Right lobe of liver (tissue), 6 donors: Measurements from ENCODE around the gene ENOX1. TPM values are rescaled to one million over a fixed set of nuclear protein-coding genes. Genes with fewer than 3 reads are reported as not detected.

ENCODE experiments used
- ATAC-seq, 4 donors: fragments of 200-7000 bp; cut with Tn5 transposase; one replicate each; pipeline ENCODE4 v1.9.1; 2020; ENCODE audit warnings: mild to moderate bottlenecking in 4 of 4, moderate library complexity in 4 of 4
- DNase-seq, 3 donors: peaks; one replicate each; pipeline ENCODE4 v3.0.0-alpha.2; 2020
- H3K27ac ChIP-seq, 3 donors: fragments of 200-600 bp; one replicate each; pipeline ENCODE4 v1.8.0; 2022
- H3K27me3 ChIP-seq, 2 donors: fragments of 200-600 bp; one replicate each; pipeline ENCODE4 v1.8.0; 2022
- H3K36me3 ChIP-seq, 4 donors: fragments of 200-600 bp; sonication (generic) in 1 of 4; one replicate each; pipeline versions ENCODE4 v1.5.1 to v1.8.0; 2017 to 2022; ENCODE audit warnings: control low read depth in 1 of 4
- H3K4me1 ChIP-seq, 4 donors: fragments of 200-600 bp; sonication (generic) in 1 of 4; one replicate each; pipeline versions ENCODE4 v1.5.1 to v1.8.0; 2017 to 2022; ENCODE audit warnings: control low read depth in 1 of 4
- H3K4me3 ChIP-seq, 3 donors: fragments of 200-600 bp; one replicate each; pipeline ENCODE4 v1.8.0; 2022
- H3K9me3 ChIP-seq, 4 donors: fragments of 200-600 bp; sonication (generic) in 1 of 4; one replicate each; pipeline versions ENCODE4 v1.5.1 to v1.8.0; 2017 to 2022; ENCODE audit warnings: control low read depth in 1 of 4
- POLR2A ChIP-seq: fragments of 450-650 bp; IDR thresholded peaks from one replicate; pipeline ENCODE4 v1.6.1; 2017; ENCODE audit warnings: antibody characterized with exemption, mild to moderate bottlenecking
- WGBS: methylation state at CpG from one replicate; pipeline ENCODE4 v1.1.6; 2018; ENCODE audit warnings: low coverage, low lambda C conversion rate; ENCODE audit not compliant: insufficient coverage; ENCODE audit errors: missing lambda C conversion rate; 5-methylcytosine and 5-hydroxymethylcytosine counted together
- intact Hi-C, 2 donors: fragments of 100-400 bp; cut with DNase I; formaldehyde crosslinking; loops; one replicate each; pipeline versions ENCODE4 v1.11.2 to v1.14.1; 2022
- total RNA-seq, 6 experiments: library from RNA; depleted of rRNA in 2 of 6; stranded (reverse); fragments of >200 nt in 2 of 6; fragmentation: NEBNext Ultra II Directional in 3 of 6; extraction: Animal tissue kit (Norgen Biotek cat#: 25700) in 3 of 6; gene quantifications; one replicate each; pipeline versions ENCODE4 v1.1.0 to v1.2.4, GENCODE V29; 2016 to 2023
- TF ChIP-seq, protein P1 (sequence below), 4 donors: fragments of 200-600 bp in 3 of 4; fragments of 450-650 bp in 1 of 4; IDR thresholded peaks; one replicate each; pipeline versions ENCODE4 v1.5.1 to v1.8.0; 2016 to 2022; ENCODE audit warnings: antibody characterized with exemption in 4 of 4, mild to moderate bottlenecking in 2 of 4
- donor health status: DM: no; HTN: yes; CAD: no.
- donor health status: DM: no; HTN: no; CAD: no.
- donor health status: DM: no; HTN: no; CAD: no.
- donor health status: DM: no; HTN: yes; CAD: no.
- donor health status: DM: no; HTN: yes; CAD: no.

ENOX1 gene
- total RNA-seq, 6 experiments from 2014 or later: 0.07 to 0.16 TPM; not detected in 4

DNA sequence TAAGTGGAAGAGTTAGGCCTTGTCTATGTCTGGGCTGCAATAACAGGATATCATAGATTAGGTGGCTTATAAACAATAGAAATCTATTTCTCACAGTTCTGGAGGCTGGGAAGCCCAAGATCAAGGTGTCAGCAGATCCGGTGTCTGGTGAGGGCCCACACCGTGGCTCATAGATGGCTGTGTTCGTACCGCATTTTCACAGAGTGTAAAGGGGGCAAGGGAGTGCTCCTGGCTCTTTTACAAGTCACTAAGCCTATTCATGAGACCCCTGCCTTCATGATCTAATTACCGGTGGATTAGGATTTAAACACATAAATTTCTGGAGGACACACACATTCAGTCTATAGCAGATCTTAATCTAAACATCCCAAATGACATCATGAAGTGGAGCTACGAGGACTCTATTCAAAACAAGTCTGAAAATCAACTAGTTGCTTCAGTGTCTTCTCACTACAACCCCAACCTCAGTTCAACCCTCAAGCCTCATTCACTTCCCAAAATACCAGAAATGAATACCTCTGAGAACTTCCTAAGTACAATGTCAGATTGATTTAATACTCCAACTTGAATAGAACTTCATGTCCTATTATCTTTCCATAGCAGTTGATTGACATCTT is 23.5 kb downstream of the ENOX1 start:
- Histone ChIP-seq H3K9me3 (no peaks in the 10 kb centered on the region), H3K4me3 (no peak overlapping the region), H3K27me3 (no peaks in the 10 kb centered on the region), H3K27ac (no peak overlapping the region), H3K4me1 (no peaks in the 10 kb centered on the region), H3K36me3 (no peaks in the 10 kb centered on the region)
- DNase-seq (no peak), ATAC-seq (no peak)
- intact Hi-C loops: no loop called here
- TF ChIP-seq, protein P1, sequence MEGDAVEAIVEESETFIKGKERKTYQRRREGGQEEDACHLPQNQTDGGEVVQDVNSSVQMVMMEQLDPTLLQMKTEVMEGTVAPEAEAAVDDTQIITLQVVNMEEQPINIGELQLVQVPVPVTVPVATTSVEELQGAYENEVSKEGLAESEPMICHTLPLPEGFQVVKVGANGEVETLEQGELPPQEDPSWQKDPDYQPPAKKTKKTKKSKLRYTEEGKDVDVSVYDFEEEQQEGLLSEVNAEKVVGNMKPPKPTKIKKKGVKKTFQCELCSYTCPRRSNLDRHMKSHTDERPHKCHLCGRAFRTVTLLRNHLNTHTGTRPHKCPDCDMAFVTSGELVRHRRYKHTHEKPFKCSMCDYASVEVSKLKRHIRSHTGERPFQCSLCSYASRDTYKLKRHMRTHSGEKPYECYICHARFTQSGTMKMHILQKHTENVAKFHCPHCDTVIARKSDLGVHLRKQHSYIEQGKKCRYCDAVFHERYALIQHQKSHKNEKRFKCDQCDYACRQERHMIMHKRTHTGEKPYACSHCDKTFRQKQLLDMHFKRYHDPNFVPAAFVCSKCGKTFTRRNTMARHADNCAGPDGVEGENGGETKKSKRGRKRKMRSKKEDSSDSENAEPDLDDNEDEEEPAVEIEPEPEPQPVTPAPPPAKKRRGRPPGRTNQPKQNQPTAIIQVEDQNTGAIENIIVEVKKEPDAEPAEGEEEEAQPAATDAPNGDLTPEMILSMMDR (IDR thresholded peaks at IDR 0.05): no peak
- TF ChIP-seq POLR2A: no peak
- 78% methylated on average over 5 of the region's 6 CpGs for whole genome bisulfite sequencing

DNA sequence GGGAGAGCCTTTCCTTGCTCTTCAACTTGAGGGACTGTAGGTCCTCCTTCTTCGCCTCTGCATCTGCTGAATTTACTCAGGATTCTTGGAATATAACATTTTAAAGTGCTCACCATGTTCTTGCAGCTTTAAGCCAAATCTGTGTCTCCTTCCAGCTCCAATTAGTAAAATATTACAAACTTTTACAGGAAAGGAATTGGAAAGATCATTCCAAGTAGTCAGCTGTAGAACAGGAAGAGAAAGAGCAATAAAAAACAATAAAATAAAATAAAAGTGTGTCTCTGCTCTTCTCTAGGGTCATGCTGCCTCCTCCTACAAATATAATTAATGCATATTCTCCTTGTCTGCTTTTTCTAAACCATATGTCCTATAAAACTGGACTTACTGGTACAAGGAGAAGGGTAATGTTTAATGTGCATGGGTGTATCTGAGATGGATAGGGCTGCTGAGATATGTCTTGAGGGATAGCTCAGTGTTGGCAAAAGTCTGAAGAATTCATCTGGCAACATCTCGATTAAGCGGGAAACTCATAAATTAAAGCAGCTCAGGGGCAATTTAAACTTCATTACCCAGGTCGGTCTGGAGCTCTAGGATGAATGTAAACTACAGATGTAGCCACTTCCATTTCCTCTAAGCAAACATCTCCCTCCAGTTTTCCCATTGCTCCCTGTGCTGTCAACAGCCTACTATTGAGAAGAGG is 25.0 kb downstream of the ENOX1 start:
- DNase-seq (no peak), ATAC-seq (no peak)
- WGBS: 82% methylated on average over 3 of the region's 4 CpGs
- no peak overlapping the region for H3K27ac ChIP-seq
- TF ChIP-seq, protein P1 (IDR thresholded peaks at IDR 0.05): no peak
- TF ChIP-seq POLR2A: no peak
- intact Hi-C loops: no loop called here
- no peaks in the 10 kb centered on the region for H3K4me1 ChIP-seq
- no peaks in the 10 kb centered on the region for H3K27me3 ChIP-seq
- no peaks in the 10 kb centered on the region for H3K9me3 ChIP-seq
- H3K4me3 ChIP-seq: no peak overlapping the region
- H3K36me3 ChIP-seq: no peaks in the 10 kb centered on the region

DNA sequence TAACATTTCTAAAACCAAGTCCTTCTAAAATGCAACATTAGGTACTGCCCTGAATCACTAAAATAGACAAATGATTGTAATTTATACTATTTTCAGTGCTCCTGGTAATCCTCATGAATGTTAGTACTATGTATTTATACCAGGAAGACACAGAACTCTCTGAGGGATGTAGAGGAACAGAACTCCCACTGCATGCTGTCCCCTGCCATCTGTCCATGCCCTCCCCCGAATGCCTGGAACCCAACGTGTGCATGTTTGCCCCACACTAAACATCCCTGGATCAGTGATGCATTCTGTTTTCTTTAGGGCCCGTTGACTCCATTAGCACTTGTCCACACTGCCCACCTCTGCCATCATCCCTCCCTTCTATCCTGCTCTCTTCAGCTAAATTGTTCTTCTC is 26.5 kb downstream of the ENOX1 start:
- TF ChIP-seq, protein P1 (IDR thresholded peaks at IDR 0.05): no peak
- no peak for TF ChIP-seq POLR2A
- H3K27me3 ChIP-seq: no peaks in the 10 kb centered on the region

DNA sequence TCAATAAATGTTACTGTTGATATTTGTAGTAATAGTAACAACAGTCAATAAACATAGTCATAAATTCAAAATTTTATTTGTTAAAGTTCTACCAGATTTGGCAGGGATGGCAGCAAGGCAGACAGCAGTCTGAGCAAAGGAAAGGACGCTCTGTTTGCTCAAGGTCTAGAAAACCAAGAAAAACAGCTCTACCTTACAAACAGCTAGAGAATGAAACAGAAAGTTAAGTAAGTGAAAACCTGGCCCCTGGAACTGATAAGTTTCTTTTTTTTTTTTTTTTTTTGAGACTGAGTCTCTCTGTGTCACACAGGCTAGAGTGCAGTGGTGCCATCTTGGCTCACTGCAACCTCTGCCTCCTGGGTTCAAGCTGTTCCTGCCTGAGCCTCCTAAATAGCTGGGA is 27.9 kb downstream of the ENOX1 start:
- H3K4me3 ChIP-seq: no peak overlapping the region
- TF ChIP-seq POLR2A: no peak
- TF ChIP-seq, protein P1 (IDR thresholded peaks at IDR 0.05): no peak
- H3K36me3 ChIP-seq: no peaks in the 10 kb centered on the region
- no peak overlapping the region for H3K27ac ChIP-seq
- H3K4me1 ChIP-seq: no peaks in the 10 kb centered on the region
- ATAC-seq (no peak), DNase-seq (no peak)
- WGBS: 79% methylated on average over 1 of the region's 1 CpG
- H3K27me3 ChIP-seq: no peaks in the 10 kb centered on the region
- intact Hi-C loops: no loop called here
- no peaks in the 10 kb centered on the region for H3K9me3 ChIP-seq

More for the DNA sequence above, 26.5 kb downstream of the ENOX1 start:
- H3K4me1 ChIP-seq: no peaks in the 10 kb centered on the region
- 54% methylated on average over 2 of the region's 3 CpGs for WGBS
- H3K4me3 ChIP-seq: no peak overlapping the region
- H3K9me3 ChIP-seq: no peaks in the 10 kb centered on the region
- DNase-seq (no peak), ATAC-seq (no peak)
- H3K27ac ChIP-seq: no peak overlapping the region
- no peaks in the 10 kb centered on the region for H3K36me3 ChIP-seq
- intact Hi-C loops: no loop called here
